ENCODE data around the gene SYNGR4.

Gene SYNGR4

DNA sequence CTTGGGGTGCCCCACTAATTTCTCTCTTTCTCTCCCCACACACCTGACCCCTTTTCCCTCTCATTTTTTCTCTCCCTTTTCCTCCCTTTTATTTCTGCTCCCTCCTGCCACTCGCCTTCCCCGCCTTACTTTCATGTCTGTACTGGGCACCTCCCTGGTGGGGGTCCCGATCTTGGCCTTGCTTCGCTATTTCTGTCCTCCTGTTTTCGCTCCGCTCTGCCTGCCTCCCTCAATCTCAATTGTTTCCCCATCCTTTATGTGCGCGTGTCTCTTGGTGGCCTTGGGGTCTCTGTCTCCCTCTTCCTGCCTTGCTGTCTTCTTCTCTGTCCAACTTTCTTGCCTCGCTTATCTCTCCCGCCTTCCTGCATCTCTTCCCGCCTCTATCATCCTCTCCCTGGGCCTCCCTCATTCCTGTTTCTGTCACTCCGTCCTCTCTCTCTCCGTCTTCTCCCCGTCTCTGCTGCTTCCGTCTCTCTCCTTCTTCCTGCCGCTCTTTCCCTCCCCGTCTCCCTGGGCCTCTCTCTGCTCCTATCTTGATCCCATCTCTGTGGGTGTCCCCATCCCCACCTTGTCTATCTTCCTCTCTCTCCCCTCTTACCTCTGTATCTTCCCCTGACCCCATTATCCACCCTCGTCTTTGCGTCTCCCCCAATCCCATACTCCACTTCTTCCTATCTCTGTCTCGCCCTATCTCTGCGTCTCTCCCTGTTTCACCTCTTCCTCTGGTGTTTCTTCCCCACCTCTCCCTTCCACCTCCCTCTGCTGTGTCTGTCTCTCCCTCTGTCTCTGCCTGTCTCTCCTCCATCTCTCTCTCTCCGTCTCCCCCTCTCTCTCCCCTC is 33.3 kb downstream of the SYNGR4 start:
- DNase-seq: no peak

DNA sequence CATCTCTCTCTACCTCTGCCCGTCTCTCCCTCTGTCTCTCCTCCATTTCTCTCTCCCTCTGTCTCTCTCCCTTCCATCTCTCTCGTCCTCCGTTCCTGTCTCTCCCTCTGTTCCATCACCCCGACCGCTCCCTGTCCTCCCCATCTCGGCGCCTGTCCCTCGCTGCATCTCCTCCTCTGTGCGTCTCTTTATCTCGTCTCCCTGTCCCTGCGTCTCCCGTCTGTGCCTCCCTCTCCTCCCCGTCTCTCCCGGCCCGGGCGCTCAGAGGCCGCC is 33.9 kb downstream of the SYNGR4 start:
- peak; percentile 29 for DNase-seq

DNA sequence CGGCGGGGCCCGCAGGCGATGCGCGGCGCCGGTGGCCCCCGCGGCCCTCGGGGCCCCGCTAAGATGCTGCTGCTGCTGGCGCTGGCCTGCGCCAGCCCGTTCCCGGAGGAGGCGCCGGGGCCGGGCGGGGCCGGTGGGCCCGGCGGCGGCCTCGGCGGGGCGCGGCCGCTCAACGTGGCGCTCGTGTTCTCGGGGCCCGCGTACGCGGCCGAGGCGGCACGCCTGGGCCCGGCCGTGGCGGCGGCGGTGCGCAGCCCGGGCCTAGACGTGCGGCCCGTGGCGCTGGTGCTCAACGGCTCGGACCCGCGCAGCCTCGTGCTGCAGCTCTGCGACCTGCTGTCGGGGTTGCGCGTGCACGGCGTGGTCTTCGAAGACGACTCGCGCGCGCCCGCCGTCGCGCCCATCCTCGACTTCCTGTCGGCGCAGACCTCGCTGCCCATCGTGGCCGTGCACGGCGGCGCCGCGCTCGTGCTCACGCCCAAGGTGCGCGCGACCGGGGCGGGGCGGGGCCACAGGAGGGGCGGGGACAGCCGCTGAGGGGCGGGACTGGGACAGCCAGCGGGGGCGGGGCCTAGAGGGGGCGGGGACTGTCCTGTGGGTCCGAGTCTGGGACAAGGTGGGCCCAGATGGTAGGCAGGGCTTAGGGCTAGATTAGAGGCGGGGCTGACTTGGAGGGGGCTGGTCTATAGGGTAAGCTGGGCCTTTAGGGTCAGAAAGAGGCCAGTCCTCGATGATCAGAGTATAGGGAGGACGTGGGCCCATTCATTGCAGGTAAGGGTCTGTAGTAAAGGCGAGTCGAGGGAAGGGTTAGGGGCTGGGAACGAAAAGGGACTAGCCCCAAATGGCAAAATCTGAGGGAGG is 34.4 kb downstream of the SYNGR4 start:
- peak; percentile 89 for DNase-seq

DNA sequence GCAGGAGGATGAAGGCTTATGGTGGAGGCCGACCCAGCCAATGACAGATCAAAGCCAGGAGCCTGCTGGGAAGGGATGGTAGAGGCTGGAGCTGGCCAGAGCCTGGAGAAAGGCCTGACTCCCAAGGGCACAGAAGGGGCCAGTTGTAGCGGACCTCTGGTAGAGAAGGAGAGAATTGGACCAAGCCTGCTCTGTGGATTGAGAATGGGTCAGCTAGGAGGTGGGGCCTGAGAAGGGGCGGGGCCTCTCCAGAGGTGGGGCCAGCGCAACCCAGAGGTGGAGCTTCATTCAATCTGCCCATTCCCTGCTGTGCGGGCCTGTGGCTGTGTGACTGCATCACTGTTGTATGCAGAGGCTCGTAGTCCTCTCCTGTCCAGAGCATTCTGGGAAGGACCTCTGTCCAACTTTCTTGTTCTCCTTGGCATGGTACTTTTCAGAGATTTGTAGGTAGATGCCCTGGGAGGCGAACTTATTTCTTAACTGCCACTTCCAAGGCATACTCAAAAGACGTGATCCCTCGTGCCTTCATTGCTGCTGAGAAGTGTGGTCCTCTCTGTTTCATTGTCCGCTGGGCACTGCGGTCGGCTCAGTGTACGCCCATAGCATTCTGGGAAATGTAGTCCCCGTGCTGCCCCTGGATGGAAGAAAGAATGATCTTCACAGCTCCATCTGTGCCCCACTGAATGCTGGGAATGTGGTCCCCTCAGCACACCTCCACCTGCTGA is 36.0 kb downstream of the SYNGR4 start:
- DNase-seq: peak; percentile 38

DNA sequence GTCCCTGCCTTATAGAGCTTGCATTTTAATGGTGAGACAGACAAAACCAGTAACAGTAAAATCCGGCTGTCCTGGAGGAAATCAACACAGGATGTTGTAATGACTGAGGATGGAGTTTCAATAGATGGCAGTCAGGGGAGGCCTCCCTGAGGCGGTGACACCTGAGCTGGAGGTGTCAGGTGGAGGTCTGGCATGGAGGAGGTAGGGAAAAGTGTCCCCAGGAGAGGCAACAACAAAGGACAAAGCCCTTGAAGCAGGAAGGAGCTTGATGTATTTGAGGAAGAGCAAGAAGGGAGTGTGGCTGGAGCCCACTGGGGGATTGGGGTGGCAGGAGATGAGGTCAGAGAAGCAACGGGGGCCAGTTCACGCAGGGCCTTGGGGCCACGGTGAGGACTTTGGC is 37.1 kb downstream of the SYNGR4 start:
- no peak for DNase-seq

DNA sequence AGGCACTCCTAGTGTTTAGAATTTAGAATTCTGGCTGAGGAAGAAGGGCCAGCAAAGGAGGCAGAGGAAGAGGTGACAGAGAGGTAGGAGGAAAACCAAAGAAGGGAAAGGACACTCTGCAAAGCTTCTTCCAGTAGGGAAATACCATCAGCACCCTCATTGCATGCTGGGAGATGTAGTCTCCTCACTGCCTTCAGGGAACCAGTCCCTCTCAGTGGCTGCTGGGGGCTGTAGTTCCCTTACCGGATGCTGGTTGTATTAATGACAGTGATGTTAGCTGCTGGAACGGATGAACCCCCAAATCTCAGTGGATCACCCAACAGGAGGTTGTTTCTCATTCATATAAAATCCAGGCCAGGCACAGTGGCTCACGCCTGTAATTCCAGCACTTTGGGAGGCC is 39.4 kb downstream of the SYNGR4 start:
- DNase-seq: peak; percentile 59

DNA sequence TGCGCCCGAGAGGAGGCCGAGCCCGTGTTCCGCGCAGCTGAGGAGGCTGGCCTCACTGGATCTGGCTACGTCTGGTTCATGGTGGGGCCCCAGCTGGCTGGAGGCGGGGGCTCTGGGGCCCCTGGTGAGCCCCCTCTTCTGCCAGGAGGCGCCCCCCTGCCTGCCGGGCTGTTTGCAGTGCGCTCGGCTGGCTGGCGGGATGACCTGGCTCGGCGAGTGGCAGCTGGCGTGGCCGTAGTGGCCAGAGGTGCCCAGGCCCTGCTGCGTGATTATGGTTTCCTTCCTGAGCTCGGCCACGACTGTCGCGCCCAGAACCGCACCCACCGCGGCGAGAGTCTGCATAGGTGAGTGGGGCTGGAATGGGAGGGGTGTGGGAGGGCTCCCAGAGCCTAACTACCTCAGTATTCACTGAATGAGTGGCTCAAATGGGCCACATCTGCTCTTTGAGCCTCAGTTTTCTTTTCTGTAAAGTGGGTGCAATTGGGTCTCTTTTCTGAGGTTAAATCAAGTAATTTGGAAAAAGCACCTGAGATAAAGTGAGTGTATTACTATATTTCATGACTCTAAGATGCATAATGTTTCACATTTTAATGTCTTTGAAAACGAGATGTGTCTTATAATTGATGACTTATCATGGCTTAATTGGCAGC is 41.0 kb downstream of the SYNGR4 start:
- DNase-seq: no peak

DNA sequence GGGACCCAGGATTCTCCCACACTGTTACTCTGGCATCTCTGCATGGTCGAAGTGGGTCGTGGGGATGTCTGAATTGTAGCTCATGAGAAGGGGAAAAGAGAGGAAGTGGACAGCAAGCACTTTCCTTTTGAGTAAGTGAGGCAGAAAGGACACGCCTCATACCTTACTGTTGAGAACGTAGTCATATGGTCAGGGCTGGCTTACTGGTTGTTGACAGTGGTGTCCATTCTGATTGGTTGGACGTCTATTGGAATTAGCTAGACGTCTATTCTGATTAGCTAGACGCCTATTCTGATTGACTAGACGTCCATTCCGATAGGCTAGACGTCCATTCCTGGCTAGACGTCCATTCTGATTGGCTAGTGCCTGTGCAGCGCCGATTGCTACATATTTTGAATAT is 41.7 kb downstream of the SYNGR4 start:
- DNase-seq: no peak

DNA sequence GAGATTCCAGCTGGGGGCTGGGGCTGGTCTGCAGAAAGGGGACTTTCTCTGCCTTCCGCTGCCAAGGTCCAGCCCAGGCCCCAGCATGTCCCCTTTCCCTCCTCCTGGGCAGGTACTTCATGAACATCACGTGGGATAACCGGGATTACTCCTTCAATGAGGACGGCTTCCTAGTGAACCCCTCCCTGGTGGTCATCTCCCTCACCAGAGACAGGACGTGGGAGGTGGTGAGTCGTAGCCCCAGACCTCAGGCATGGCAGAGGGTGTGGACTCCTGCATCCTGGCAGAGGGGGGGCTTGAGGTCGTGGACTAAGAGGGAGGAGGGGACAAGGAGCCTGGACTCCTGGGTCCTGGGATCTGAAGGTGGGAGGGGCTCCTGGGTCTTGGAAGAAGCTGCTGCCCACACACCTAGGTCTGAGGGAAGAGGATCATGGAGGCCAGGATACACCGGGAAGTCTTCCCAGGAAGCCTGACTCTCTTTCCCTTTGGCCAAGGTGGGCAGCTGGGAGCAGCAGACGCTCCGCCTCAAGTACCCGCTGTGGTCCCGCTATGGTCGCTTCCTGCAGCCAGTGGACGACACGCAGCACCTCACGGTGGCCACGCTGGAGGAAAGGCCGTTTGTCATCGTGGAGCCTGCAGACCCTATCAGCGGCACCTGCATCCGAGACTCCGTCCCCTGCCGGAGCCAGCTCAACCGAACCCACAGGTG is 49.9 kb downstream of the SYNGR4 start:
- DNase-seq: no peak

DNA sequence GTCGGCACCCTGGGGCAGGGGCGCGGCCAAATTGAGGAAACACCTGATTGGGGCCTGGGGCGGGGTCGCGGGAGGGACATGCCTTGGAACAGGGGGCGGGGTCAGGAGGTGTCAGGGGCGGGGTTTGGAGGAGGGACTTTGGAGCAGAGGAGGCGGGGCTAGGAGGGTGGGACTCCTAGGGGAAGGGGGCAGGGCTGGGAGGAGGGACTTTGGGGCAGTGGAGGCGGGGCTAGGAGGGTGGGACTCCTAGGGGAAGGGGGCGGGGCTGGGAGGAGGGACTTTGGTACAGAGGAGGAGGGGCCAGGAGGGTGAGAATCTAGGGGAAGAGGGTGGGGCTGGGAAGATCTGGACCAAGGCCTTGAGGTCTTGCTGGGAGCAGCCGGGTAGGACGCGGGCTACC is 51.2 kb downstream of the SYNGR4 start:
- peak; percentile 83 for DNase-seq

DNA sequence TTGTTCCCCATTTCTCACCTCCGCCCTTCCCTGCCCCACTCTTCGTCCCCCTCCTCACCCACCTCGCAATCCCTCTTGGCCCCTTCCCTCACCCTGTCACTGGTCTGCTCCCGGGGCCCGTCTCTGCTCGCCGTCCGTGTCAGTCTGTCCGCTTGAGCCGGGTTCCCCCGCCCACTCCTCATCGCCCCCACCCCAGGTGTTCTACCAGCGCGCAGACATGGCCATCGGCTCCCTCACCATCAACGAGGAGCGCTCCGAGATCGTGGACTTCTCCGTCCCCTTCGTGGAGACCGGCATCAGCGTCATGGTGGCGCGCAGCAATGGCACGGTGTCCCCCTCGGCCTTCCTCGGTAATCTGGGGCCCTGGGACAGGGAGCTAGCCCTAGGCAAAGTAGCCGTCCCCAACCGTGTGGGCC is 51.6 kb downstream of the SYNGR4 start:
- DNase-seq: peak; percentile 10

DNA sequence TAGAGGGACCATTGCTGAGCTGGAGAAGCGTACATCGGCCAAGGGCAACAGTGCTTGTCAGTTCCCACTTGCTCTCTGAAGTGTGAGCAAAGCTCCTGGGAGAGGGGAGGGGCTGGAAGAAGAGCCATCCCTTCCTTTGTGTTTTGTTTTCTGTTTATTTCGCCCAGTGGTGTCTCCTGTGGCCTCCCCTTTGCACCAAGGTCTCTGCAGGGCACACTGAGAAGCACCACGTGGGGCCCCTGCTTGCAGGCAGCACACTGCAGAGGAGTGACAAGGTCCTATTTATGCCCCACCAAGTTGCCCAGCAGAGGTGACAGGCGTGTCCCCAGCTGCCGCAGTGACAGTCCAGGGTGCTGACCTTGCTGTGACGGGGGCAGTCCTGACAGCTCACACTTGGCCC is 53.3 kb downstream of the SYNGR4 start:
- no peak for DNase-seq

DNA sequence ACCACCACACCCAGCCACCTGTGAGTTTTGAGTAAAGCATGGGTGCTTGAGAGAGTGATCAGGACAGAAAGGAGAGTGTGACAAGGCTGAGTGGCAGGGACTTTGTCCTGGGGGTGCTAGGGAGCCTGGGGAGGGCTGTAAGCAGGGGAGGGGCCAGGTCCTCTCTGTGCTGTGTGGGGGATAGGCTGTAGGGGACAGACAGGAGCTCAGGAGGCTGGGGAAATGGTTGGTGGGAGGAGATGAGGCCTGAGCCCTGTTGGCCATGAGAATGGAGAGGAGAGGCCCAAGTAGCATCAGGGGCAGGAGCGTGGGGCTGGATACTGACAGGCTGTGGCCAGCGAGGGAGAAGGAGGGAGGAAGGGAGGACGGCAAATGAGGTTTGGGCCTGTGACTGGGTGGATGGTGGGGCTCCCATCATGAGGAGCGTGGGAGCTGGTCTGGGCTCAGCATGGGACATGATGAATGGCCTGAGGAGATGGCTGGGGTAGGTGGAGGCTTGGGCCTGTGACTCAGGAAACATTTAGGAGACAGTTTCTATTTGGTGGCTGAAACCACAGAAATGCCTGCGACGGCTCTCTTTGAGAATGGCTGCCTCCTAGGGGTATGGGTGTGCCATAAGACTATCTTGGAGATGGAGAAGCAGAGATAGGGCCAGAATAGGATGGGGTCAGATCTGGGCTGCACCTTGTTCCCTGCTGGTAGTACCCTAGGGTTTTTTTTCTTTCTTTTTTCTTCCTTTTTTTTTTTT is 54.3 kb downstream of the SYNGR4 start:
- peak; percentile 33 for DNase-seq

DNA sequence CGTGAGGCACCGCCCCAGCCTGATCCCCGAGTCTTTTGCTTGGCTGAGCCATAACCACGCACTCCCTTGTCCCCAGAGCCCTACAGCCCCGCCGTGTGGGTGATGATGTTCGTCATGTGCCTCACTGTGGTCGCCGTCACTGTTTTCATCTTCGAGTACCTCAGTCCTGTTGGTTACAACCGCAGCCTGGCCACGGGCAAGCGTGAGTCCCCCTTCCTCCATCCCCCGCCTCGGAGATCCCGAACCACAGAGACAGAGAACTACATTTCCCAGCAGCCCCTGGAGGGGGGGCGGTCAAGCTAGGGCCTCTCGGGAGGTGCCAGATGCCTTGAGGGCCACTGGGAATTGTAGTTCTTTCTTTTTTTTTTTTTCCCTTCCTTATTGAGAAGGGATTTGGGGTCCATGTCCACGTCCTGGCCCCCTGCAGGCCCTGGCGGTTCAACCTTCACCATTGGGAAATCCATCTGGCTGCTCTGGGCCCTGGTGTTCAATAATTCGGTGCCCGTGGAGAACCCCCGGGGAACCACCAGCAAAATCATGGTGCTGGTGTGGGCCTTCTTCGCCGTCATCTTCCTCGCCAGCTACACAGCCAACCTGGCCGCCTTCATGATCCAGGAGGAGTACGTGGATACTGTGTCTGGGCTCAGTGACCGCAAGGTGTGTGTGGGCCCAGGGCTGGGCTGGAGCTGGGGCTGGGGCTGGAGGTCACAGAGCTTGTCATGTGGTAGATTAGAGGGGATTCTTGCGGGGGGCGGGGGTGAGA is 55.2 kb downstream of the SYNGR4 start:
- DNase-seq: peak; percentile 80

DNA sequence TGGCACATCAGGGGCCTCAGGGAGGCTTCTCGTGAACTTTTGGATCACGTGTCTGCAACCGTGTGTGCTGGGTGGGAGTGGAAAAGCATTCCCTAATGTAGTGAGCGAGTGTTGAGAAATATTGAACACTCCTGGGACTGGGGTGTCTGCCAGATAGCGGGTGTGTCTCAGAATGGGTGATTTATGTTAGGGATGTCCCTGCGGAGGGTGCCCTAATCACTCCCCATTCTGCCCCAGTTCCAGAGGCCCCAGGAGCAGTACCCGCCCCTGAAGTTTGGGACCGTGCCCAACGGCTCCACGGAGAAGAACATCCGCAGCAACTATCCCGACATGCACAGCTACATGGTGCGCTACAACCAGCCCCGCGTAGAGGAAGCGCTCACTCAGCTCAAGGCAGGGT is 57.4 kb downstream of the SYNGR4 start:
- no peak for DNase-seq

DNA sequence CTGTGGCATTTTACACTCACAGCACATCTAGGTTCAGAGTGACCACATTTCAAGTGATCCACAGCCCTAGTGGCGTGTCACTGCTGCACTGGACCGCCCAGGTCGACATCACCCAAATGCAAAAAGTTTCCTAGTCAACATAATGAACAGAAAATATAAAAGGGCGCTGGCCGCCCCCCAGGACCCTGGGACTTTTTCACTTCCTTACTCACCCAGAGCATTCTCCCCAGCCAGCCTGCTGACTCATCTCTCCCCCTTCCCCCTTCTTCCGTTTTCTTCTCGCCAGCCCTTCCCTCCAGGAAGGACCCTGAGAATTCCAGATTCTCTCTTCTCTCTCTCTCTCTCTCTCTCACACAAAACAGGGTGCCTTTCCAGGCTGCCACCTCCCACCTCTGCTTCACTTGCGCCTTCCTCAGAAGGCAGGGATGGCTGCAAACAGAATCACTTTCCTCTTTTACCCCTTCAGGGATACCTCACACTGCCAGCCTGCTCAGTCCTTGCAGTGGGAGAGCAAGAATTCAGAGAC is 60.6 kb downstream of the SYNGR4 start:
- no peak for DNase-seq
